HS-5 (cell line): ENCODE measurements around the gene HHIPL2.

Experiments used
- DNase-seq: peaks from one replicate; pipeline ENCODE4 v3.0.0-alpha.2; 2012; ENCODE audit warnings: low read depth

Gene HHIPL2

DNA sequence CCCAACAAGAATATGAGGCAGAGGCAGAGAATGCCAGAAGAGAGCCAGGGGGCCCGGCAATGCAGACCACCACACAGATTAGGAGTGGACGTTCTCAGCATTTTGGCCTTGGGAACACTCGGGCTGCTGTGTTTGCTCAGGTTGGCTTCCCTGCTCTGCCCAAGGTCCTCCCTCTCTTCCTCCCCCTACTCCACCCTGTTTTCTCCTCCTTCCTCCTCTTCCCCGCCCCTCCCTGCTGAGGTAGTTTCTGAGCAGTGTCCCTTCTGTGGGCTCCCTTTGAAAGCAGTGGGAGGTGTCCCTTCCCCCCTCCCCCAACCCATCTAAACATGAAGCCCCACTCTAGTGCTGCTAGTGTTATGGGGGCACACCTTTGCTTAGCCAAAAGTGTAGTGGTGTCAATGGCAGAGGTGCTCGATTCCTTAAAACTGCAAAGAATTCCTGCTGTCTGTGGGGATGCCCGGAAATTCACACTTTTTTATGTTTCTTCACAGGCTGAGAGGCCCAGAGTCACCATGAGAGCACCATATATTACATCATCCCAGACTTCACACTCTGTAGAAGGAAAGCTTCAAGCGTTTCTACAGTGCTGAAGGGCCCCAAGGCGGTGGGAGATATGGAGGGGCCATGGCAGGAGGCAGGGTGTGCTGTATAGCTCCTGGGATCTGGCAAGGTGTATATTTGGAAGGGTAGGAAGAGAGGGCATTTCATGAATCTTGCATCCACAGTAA is at the start of gene HHIPL2:
Gene HHIPL2 (minus strand): TSS at position 161 of the 728 bp plus-strand sequence. CDS start 60 bp downstream, at position 101.
- no peak for DNase-seq

DNA sequence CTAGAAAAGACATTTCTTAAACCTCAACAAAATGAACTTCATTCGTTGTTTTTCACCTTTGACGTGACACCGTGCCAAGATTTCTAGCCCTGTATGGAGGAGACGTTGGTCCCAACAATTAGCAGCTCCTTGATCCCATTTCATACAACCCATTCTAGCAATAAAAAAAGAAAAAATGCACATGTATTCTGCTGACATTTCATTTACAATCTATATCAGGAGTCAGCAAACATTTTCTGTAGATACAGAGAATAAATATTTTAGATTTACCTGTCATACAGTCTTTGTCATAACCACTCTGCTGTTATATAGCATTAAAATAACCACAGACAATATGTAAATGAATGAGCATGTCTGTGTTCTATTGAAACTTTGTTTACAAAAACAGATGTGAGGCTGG is 48.8 kb upstream of the HHIPL2 start:
- DNase-seq, result no peak

DNA sequence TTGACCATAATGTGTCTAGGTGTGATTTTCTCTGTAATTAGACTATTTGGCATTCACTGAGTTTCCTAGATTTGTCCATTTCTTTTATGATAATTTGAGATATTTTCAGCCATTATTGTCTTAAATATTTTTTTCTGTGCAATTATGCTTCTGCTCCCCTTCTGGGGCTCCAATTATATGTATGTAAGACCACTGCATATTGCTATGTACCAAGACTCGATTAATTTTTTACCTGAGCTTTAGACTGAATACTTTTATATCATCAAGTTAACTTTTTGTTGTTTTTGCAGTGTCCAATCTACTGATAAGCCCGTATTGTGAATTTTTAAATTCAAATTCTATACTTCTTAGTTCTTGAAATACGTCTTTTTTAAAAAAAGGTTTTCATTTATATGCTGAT is 46.9 kb upstream of the HHIPL2 start:
- no peak for DNase-seq

DNA sequence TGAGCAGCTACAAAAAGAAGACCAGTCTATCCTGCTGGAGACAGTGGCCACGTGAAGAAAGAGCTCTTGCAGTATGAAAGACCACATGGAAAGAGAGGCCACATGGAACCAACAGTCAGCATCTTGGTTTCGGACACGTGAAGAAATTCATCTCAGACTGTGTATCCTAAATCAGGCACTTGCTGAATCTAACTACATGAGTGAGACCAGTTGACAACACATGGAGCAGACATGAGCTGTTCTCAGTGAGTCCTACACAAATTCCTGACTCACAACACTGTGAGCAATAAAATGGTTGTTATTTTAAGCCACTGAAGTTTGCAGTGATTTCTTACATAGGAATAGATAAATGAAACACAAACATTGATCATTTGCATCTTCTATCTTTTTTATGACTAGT is 44.3 kb upstream of the HHIPL2 start:
- DNase-seq, result no peak

DNA sequence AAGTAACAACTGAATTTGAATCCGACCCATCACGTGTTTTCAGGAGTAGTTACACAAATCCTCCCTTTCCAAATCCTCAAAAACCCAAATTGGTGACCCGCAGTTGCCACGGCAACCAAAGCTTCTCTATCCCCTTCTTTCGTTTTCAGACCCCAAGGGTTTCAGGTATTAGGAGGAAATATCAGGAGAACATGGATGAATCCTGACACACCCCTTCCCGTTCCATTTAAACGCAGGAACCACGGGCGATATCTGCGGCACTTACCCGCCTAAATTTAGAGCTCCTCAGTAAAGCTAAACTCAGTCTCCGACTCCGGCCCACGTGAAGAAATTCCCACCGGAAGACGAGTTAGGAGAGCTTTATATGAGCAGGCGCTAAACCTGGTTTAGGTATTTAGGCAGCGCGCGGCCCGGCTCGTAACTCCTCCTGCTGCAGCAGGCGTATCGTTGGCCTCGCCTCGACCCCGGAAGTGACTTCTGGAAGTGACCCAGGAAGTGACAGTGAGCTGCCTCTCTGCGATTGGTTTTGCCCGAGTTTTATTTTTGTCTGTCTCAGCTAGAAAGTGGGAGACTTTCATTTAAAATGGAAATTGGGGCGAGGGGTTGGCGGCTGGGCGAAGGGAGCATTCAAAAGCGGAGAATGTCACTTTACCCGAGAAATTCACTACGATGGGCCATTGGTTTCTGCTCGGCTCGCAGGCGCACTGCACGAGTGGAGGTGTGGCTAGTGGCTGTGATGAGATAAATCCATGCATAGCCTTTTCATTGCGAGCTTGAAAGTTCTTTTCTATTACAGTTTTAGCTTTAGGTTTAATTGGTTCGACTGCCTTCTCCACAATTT is 41.8 kb upstream of the HHIPL2 start, which contains the start of gene TAF1A:
Gene TAF1A (minus strand): TSS at position 472 of the 841 bp plus-strand sequence.
- peak; percentile 49 for DNase-seq

DNA sequence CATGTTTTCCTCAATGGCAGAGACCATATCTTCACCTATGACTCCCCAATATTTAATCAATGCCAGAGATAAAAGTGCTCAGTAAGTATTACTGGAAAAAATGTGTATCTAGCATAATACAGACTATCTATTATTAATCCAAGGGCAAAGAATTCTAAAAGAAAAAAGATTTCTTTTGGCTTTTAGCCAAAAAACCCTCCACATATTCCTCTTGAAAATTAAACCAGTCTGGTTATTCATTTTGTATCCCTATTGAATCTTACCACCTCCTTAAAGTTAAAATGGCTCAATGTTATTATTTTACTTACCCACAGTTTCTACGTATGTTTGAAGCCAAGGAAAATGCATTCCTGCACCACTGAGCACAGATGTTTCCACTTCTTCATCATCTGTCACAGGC is 40.2 kb upstream of the HHIPL2 start:
- DNase-seq, result no peak

DNA sequence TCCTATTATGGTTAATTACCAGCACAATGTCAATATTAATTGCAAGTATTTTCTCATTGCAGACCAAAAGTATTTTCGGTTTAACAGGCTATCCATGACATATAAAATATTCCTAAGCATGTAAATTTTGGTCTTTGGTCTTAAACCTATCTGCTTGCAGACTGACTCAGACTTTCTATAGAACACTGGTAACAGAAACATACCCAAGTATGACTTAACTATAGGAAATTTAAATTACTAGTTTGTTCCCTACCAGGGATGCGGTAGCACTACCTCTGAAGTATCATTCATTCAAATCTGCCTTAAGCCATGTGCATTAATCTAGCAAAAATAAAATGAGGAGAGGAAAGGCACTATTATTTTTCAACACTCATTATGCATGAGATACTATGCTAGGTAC is 38.9 kb upstream of the HHIPL2 start:
- DNase-seq, result no peak

DNA sequence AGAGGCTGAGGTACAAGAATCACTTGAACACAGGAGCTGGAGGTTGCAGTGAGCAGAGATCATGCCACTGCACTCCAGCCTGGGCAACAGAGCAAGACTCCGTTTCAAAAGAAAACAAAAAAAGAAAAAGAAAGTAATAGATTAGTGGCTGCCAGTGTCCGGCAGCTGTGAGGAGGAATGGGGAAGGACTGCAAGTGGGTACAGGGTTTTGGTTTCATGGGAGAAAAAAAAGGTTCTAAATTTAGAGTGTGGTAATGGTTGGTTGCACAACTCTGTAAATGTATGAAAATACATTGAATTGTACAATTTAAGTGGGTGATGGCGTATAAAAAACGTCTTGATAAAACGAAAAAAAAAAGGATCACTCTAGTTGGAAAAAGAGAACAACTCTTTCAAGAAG is 35.2 kb upstream of the HHIPL2 start:
- no peak for DNase-seq

DNA sequence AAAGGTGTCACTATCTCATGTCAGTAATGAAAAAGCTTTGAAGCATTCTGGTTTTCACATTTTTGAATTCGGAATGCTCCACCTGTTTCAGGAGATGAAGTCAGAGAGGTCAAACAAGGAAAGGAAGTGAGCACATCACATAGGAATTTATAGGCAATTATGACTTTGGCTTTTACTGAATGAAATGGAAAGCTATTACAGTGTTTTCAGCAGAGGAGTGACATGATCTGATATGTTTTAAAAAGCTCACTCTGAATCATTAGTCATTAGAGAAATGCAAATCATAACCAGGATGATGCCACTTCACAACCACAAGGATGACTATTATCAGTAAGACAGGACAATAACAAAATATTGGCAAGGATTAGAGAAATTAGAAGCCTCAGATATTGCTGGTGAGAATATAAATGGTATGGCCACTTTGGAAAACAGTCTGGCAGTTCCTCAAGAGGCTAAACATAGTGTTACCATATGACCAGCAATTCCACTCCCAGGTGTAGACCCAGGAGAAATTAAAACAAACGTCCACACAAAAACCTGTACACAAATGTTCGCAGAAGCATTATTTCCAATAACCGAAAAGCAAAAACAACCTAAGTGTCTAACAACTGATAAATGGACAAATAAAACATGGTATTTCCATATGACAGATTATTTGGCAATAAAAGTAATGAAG is 34.3 kb upstream of the HHIPL2 start:
- peak; percentile 76 for DNase-seq

DNA sequence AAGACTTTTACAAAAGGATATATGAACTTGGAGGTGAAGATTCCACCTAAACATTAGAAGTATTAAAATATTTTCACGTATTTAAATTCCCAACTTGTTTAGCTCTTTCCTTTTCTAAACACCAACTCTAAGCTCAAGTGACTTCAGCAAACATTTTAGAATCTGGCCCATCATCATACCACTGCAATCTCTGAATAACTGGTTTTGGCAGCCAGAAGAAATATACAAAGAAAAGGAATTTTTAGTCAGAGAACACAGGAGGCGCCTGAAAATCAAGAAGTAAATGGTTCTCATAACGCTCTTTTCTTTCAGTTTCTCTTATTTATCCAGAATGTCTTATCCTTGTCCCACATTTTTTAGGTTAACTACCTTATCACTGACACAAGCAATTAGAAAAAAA is 31.4 kb upstream of the HHIPL2 start:
- DNase-seq, result no peak

DNA sequence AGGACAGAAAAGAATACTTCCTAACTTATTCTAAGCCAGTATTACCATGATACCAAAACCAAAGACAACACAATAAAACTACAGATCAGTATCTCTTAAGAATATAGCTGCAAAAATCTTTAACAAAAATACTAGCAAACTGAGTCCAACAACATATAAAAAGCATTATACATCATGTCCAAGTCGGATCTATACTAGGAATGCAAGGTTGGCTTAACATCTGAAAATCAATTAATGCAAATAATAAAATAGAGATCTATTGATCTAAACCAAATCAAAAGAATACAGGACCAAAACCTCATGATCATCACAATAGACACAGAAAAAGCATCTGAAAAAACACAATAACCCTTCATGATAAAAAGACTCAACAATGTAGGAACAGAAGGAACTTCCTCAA is 22.9 kb upstream of the HHIPL2 start:
- DNase-seq, result no peak

DNA sequence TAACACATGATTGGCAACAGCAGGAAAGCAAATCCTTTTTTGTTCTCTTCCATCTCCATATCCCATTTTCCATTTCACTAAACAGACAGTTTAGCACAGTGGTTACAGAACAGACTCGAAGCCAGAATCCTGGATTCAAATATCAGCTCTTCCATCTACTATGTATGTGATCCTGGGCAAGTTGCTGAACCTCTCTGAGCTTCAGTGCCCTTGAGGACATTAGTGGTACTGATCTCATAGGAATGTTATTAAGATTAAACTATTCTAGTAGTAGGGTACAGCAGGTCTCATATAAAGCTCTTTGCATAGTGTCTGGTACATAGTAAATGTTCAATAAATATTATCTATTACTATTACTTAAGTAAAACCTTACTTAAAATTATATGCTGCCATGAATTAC is 13.8 kb upstream of the HHIPL2 start:
- DNase-seq, result no peak

DNA sequence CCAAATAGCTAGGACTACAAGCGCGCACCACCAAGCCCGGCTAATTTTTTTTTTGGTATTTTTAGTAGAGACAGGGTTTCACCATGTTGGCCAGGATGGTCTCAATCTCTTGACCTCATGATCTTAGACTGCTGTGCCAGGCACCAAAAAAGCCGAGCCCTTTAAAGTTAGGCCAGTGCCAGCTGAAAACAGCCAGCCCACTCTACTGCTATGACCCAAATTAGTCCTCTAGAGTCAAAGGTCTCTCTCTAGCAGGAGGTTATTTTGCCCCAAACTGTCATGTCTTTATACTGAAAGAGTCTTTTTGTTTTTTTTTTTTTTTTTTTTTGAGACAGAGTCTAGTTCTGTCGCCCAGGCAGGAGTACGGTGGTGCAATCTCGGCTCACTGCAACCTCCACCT is 9.7 kb upstream of the HHIPL2 start:
- DNase-seq, result no peak

DNA sequence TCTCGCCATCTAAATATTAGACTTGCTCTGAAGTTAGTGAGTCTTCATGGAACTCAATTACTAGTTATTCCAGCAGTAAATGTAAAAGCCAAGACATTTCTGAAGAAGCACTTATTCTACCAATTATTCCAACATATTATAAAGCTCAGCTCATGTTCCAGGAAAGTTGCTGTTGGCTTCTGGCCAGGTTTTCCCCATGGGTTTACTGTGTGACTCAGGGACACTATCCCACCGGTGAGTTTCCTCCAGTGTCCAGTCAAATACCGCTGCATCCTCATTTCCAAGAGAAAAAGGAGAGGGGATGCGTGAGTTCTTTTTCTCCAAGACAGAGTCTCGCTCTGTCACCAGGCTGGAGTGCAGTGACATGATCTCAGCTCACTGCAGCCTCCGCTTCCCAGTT is 9.2 kb upstream of the HHIPL2 start:
- no peak for DNase-seq

DNA sequence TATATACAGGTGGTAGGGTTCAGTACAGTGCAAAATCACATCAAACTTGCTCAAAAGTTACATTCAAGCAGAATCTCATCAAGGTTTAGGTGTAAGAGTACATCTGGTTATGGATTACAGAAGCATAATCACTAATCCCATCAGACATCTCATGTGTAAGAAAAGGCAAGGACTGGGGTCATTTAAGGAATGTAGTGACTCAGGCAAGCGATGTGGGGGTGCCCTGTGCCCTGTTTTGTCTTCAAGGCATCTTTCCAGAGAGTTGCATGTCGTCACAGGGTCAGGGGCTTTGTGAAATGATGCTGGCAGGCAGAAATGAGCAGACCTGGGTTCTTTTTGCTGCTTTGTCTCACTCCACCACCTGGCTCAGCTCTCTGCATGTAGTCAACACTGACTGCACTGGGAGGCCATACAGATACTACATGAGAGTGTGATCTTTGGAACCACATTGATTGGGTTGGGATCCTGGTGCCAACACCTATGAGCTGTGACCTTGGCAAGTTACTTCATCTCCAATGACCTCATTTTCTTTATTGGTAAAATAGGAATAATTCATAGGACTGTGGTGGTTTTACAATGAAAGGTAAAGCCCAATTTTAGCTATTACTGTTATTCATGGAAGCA is 8.2 kb upstream of the HHIPL2 start:
- DNase-seq, result no peak

DNA sequence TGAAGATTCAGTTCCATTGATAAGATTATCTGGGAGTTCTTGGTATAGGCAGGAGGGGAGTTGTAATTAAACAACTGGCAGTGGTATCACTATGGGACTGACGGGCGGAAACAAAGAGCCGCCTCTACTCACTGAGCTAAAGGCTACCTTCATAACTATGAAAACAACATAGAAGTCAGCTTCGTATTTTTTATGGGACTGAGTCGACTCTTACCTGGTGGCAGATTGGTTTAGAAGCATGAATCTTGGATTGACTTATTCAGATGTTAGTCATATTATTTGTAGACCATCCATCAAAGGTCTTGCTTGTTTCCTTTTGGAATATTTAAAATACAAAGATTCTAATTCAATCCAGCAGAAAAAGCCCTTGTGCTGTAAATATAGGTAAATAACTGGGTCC is 6.3 kb upstream of the HHIPL2 start:
- no peak for DNase-seq

DNA sequence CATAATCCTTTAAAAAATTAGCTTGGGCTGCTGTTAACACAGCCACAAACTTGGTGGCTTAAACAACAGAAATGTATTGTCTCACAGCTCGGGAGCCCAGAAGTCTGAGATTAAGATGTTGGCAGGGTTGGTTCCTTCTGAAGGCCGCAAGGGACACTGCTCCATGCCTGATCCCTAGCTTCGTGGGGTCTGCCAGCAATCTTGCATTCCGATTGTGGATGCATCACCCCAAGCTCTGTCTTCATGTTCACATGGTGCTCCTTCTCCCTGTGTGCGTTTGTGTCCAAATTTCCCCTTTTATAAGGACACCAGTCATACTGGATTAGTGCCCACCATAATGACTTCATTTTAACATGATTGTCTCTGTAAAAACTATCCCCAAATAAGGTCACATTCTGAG is 5.0 kb upstream of the HHIPL2 start:
- no peak for DNase-seq

DNA sequence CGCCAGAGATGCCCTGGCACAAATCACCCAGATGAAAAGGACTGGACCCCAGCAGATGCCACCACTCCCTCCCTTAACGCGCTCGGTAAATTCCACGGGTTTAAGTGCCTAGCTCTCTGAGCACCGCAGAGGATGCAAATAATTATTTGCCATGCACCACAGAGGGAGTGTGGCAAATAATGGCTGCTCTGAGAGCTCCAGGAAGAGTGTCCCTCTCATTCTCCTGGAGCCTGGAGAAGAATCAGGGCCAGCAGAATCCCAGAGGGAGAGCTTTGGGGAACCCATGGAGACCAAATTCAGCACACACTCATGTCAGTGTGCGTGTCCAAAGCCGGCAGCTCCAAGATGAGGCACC is 667 bp downstream of the HHIPL2 start:
- no peak for DNase-seq

DNA sequence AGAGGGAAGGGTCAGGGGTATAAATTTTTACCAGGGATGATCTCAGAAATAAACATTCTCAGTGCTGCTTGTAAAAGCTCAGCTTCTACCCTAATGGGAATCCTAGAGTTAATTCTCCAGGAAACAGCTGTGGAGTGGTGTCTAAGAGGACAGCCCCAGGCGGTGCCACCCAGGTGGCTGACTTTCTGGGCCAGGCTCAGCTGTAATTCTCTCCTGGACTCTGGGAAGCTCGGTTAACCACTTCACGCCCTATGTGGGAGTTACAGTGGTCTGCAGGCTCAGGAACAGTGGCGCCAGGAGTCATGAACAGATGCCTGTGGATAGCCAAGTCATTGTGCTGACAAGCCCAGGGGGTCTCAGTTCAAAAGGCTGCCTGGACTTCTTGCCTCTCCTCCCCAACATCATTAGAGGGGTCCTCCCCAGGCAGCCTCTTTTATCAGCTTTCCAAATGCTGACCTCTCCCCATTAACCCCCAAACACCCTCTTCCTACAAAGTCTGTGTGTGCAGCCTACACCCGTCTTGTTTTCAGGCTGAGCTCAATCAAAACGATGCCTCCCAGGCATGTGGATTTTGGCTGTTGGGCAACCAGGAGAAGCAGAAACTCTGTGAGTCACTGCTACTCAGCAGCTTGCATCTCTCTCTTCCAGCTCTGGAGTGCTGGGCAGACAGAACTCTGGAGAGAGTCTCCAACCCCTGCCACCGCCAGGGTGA is 1.2 kb downstream of the HHIPL2 start:
- peak; percentile 58 for DNase-seq

DNA sequence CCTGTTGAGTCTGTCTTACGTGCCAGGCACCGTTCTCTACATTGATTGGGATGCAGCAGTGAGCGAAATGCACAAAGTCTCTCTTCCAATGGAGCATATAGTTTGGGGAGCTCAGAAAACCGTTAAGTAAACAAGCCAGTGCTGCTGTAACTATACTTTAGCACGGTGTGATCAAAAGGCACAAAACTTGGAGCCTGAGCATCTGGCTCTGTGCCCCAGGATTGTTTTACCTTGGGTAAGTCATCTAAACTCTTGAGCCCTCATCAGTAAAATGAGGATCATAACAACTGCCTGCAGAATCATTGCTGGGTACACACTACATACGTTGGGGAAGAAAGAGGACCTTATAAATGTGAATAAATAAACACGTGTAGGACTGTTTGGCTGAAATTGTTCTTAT is 1.8 kb downstream of the HHIPL2 start:
- DNase-seq, result no peak

DNA sequence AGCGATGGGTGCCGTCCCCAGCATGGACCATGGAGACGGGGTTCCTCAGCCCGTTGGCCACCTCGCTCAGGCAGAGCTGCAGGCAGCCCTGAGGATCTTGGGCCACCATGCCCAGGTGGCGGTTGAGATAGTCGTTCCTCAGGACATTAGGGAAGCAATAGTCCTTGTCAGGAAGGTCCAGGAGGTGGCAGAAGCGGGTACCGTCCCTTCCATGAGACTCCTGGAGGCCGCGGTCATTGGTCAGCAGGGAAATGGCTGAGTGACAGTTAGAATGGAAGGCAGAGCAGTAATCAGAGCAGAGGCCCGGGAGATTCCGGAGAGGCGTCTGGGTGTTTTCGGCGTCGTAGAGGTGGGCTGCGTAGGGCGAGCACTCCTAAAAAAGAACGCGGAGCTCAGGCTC is 4.1 kb downstream of the HHIPL2 start:
- DNase-seq, result no peak

DNA sequence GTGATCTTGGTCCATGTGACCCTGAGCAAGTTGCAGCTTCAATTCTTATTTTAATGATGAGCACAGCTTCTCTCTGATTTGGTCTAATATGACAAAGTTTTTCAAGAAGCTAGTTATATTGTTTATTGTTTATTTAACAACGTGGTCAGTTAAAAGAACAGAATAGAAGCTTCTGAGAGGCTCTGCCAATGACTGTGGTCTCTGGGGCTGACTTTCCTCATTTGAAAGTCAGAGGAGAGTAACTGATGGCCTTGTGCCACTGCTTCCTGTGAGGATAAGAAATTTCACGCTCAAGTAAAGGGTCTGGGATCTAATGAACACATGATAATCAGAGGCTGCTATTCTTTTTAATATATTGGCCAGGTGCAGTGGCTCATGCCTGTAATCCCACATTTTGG is 7.3 kb downstream of the HHIPL2 start:
- DNase-seq, result no peak
